Activated CD4-positive, CD25-positive, alpha-beta regulatory T cell treated with anti-CD3 and anti-CD28 coated beads, Interleukin-2, amount 50 U/mL, for 72 hours (primary cell): ENCODE data around the gene TEX22.

Source experiments
- DNase-seq: peaks from one replicate; pipeline ENCODE4 v3.0.0; 2021

TEX22 gene

DNA sequence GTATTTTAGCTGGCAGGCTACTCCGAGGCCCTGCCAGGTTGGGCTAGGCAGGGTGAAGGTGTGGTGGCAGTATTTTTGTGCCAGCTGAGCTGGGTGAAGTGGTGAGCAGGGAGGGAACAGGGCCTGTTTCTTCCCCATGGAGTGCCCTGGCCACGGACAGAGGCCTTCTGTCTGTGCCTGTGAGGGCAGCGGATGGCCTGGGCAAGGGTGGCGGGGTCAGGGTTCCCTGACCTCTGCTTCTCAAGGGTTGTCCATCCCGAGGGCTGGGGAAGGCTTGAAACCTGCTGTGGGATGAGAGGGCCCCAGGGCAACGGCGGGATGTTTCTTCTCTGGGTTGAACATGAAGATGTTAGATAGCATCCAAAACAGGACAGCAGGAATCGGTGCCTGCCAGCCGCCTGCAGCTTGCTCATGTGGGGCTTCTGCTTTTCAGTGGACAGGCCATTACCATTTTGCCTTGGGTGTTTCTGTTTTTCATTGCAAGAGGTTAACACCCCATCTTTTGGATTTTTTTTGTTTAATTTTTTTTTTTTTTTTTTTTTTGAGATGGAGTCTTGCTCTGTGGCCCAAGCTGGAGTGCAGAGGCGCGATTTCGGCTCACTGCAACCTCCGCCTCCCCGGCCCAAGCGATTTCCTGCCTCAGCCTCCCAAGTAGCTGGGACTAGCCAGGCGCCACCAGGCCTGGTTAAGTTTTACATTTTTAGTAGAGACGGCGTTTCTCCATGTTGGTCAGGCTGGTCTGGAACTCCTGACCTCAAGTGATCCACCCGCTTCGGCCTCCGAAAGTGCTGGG lies 24.6 kb downstream of the TEX22 start:
- no peak for DNase-seq

DNA sequence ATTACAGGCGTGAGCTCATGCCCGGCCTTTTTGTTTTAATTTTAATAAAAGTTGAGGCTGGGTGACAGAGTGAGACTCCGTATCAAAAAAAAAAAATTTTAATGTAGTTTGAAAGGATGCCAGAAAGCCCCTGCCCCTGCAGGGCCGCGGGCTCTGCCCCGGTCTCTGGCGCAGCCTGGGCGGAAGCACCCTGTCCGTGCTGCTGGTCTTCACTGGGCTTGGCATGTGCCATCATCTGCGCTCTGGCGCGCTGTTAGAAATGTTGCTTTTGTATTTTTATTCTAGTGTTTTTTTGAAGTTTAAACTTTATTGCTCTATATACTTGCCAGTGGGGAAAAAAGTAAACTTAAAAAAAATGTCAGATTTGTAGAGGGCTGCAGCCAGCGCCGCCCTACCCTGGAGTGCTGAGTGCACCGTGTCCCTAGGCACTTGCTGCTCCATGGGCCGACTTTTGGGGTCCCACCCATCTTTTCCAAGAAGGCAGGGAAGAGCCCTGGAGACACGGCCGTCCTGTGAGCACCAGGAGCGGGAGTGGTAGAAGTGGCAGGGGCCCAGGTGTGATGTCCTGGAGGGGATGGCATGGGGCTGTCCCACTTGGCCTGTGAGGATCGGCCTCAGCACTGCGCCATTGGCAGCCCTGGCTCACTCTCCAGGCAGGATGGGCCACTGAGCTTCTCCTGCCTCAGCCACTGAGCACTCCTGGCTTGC lies 25.3 kb downstream of the TEX22 start:
- DNase-seq, result no peak

DNA sequence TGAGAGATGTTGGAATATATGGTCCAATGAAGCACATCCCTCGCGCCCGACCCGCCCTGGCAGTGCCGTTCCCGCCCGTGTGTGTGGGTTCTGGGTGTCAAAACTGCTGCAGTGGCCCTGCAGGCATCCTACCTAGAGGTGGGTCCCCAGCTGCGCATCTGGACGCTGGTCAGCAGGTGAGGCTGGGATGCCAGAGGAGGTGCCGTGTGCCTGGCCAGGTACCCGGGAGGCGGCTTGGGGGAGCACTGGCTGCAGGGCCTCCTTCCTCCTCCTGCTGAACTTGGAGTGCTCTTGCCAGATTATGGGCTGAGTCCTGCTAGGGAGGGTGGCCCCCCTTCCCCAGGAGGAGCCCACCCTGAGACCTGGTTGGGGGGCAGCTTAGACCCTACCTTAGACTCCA lies 26.5 kb downstream of the TEX22 start:
- DNase-seq, result no peak

DNA sequence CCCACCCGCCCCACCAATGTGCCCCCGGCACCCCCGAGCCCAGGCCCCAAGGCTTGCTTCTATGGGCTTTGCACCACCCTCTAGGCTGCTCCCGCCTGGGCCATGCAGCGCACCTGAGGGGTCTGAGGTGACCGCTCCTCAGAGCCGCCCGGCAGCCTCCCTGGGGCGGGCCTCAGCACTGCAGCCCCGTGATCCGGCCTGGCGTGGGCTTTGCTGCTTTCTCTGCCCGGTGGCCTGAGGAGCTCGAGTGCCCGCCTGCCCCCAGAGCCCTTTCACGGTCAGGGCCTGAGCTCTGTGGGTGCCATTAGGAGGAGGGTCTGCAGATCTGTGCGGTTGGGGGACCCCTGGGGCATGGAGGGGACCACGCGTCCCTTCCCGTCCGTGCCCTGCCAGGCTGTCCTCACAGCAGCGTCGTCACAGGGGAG lies 27.5 kb downstream of the TEX22 start:
- DNase-seq, result no peak

DNA sequence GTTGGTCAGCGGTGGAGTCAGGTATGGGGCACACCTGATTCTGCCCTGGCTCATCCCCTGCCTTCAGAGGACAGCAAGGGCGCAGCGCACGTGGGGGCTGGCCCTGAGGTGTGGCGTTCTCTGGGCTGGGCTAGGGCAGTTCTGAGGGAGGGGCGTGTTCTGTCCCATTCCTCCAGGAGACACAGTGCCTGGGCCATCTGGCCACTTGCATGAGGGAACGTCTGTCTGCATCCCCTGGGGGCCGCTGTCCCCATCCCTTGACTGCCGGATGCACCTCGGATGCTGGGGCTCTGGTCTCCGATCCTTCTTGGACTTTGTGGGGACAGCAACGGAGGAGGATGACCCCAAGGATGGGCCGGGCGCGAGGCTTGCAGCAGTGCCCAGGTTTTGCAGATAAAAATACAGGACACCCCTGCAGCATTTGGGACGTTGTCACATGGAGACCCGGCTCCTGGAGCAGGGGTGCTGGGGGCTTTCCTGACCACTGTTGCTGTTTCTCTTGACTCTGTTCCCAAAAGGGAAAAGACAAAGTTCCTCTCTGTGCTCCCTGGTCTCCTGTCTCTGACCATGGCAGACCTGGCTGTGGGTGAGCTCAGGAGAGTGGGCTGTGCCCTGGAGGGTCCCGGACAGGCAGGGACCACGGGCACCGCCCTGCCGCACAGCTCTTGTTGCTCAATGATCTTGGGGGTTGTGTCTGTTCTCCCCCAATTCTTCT lies 28.2 kb downstream of the TEX22 start:
- DNase-seq, result no peak

DNA sequence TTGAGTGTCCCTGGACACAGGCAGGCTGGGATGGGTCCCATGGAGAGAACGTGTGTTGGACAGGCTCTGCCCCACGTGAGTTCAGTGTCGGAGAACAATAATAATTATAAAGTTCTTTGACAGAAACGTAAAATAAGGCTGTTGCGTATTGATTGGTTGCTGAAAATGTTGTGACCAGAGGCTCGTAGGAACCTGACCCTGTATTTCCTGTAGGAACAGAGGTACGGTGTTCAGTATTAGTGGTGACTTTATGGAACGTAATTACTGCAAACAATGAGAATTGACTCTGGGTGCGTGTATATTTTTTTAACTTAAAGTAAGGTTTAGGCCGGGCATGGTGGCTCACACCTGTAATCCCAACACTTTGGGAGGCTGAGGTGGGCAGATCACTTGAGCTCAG lies 29.1 kb downstream of the TEX22 start:
- DNase-seq, result no peak

DNA sequence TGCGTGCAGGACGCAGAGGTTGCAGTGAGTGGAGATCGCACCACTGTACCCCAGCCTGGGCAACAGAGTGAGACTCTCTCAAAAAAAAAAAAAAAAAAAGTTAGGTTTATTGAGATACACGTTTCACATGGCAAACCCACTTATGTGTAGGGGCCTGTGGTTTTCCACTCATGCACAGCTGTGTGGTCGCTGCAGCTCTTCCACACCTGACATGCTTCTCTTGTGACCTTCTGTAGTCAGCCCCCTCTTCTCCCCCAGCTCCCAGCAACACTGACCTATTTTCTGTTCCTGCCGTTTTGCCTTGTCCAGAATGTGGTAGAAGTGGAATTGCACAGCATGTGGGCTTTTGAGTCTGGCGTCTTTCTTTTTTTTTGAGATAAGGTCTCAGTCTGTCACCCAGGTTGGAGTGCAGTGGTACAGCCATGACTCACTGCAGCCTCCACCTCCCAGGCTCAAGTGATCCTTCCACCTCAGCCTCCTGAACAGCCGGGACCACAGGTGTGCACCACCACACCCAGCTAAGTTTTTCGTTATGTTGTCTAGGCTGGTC lies 29.7 kb downstream of the TEX22 start:
- no peak for DNase-seq

DNA sequence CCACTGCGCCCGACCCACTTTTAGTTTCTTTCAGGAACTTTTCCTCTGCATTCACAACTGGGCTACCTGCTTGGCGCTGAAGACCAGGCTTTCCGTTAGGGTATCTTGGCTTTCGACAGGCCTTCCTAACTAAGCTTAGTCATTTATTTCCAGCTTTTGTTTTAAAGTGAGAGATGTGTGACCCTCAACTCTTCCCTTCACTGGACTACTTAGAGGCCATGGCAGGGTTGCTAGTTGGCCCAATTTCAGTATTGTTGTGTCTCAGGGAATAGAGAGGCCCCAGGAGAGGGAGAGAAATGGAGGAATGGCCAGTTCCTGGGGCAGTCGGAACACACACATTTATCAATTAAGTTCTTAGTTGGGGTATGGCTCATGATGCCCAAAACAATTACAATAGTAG lies 31.7 kb downstream of the TEX22 start:
- DNase-seq, result no peak

DNA sequence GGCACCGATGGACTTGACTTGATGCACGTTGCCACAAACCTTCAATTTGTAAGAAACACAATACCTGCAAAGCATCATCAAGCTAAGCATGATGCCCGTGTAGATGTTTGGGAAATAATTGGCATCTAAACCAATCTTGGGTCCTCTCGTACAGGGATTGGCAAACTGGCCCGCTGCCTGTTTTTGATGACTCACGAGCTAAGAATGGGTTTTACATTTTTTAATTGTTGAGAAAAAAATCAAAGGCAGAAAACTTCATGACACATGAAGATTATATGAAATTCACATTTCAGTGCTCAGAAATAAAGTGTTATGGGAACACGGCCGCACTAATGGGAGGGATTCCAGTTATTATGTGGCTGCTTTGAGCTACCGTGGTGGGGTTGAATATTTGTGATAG lies 32.2 kb downstream of the TEX22 start:
- no peak for DNase-seq

DNA sequence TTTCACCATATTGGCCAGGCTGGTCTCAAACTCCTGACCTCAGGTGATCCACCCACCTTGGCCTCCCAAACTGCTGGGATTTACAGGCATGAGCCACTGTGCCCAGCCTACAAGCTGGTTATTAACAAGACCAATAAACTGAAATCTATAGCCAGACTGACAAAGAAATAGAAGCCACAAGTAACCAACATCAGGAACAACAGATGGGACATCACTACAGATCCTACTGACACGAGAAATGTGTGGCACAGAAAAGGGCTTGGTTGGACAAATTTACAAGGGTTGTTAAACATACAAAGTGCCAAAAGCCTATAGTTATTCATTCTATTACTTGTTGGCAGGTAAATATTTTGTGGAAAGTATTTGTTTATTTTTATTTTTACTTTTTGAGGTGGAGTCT lies 32.9 kb downstream of the TEX22 start:
- DNase-seq, result no peak

DNA sequence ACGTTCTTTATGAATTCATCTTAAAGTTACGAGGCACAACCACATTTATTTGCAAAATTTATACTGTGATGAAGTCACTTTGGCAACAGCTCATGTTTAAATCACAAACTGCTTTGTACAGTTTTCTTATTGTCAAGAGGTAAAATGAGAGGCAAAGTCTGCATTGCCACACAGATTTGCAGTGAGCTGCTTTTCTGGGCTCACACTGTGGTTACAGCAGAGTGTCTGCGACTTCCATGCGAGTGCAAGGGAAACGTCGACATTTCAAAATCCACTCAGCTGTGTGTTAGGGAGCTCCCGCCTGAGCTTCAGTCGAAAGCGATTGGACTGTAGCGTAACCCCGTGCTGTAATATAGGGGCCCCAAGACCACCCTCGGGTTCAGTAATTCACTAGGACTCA lies 34.3 kb downstream of the TEX22 start:
- DNase-seq, result no peak

DNA sequence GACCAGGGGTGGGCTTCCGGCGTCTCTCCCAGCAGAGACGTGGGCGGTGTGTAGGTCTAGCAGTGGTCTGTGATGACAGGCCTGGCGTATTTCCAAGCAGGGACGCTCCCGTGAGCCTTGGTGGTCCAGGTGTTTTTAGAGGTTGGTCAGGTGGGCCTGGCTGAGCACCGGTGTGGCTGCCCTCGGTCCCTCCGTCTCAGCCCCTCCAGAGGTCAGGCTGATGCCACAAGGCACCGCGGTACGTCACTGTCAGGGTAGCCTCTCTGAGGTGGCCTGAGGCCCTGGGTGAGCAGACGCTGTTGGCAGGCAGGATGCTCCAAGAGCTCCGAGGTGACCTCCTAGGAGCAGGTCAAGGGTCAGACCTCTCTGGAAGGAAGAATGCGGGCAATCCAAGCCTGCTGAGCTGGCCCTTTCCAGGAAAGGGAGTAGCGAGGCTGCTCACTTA lies 34.8 kb downstream of the TEX22 start:
- DNase-seq, result no peak

DNA sequence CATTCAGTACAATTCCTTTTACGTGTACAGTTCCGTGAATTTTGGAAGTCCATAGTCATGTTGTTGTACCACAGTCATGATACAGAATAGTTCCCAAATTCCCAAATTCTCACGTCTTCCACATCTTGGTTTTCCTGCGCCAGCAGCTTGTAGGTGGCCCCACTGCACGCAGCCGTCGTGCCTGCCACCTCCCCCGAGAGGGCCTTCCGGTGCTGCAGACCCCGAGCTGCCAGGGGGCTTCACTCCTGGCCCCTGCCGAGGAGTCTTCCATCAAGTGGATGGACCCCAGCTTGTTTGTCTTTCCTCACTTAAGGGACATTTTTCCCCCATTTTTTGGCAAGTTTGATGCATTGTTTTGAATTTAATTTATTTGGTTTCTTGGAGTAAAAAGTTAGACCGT lies 38.1 kb downstream of the TEX22 start:
- no peak for DNase-seq

DNA sequence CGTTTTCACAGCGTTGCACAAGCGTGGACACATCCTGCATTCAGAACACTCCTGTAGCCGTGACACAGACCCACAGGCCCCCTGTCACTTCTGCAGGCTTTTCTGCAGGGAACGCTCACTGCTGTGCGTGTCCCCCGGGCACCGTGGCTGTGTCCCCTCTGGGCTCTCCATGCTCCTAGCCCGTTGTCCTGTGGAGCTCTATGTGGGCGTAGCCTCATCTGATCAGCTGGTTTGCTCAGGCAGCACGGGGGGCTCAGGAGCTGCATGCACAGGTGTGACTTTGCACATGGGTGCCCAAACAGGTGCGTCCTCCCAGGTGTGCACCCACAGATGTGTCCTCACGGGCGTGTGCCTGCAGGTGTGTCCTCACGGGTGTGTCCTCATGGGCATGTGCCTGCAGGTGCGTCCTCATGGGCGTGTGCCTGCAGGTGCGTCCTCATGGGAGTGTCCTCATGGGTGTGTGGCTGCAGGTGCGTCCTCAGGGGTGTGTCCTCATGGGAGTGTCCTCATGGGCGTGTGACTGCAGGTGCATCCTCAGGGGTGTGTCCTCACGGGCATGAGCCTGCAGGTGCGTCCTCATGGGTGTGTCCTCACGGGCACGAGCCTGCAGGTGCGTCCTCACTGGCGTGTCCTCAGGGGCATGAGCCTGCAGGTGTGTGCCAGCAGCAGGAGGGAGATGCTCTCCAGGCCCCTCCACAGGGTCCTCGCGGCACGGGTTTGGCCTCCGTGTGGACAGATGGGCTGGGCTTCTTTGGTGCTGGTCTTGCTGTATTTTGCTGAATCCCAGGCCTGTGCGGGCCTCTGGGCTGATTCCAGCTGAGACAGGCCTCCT lies 38.8 kb downstream of the TEX22 start:
- no peak for DNase-seq

DNA sequence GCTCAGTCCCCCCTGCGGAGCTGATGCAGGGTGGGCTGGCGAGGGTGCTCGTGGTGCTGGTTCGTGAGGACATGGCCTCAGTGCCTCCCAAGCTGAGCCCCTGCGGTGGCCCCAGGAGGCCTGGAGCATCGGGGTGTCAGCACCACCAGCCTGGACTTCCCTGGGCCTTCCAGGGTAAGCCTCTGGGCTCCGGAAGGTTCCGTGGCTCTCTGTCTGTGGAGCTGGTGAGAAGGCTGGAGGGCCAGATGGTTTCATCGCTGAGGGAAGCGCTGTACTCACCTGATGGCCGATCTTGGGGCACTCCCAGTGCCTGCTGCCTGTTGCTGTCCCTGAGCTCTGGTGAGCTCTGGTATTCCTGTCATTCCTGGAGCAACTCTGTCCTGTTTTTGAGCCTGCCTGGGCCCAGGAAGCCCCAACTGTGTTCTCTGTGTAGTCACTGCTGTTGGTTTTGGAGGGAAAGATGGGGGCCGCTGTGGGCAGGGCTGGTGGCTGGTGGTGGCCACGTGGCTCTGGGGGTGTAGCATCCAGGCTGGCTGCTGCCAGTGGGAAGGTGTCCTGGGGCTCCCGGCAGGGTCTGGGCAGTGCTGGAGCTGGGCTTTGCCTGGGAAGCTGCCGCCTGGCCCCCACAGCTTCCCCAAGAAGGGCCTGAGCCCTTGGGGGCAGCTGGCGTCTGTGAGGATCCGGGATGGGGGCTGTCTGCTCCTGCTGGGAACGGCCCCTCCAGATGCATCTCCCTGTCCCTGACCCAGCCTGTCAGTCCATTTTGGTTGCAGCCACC lies 39.6 kb downstream of the TEX22 start:
- no peak for DNase-seq

DNA sequence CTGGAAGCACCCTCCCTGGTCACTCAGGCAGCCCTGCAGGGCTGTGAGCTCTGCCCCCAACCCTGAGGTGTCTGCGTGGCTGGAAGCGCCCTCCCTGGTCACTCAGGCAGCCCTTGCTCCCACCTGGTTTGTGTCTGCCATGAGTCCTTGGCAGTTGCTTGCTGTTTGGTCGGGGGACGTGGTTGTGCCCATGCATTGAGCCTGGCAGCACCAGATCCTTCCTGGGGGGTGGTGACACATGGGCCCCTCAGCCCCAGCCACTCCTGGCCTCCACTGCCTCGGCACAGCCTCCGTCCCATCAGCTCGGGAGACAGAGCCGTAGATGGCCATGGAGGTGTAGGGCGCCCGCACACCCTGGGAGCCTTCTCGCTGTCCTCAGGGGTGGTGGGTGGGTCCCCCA lies 40.8 kb downstream of the TEX22 start:
- no peak for DNase-seq

DNA sequence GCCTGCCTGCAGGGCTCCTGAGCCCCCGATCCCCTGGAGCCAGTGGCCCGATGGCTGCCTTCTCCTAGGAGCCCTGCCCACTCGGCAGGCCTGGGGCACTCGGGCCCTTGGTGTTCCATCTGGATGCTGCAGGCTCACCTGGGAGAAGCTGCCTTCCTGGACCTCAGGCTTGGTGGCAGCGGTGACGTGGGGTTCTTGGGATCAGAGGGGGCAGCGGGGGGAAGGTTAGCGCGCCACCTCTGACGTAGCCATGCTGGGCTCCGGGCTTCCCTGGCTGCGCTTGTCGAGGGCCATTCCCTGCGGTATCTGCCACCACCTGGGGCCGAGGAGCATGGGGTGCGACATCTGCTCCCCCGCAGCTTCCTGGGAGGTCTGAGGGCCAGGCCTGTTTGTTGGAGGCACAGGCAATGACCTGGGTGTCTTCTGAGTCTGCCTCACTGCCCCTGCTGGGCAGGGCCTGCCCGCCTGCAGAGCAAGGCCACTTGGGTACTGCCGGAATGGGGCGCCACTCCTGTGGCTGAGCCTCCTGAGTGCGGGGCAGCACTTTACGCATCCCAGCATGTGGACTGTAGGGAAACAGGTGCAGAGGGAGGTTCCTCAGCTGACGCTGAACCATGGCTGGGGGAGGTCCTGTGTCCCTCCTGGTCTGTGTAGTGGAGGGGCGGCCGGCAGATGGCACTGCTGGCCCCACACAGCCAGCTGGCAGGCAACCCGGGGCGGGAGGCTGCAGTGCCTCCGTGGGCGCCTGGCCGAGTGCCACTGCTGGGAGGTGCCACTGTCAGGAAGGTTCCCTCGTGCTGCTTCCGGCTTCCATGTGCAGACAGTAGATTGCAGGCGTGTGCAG lies 41.6 kb downstream of the TEX22 start:
- DNase-seq, result no peak

DNA sequence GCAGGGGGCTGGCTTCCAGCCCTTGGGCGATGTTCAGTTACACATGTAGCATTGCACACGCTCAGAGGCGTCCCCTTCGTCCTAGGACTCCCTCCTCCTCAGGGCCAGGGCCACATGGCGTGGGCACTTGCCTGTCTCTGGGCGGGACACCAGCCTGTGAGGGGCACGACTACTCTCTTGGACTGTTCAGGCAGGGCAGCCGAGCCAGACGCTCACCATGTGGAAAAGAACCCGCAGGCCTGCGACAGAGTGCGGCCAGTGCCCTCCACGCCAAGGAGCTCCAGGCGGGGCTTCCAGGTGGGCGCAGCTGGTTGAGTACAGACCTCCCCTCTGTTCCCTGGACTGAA lies 42.2 kb downstream of the TEX22 start:
- DNase-seq, result no peak

DNA sequence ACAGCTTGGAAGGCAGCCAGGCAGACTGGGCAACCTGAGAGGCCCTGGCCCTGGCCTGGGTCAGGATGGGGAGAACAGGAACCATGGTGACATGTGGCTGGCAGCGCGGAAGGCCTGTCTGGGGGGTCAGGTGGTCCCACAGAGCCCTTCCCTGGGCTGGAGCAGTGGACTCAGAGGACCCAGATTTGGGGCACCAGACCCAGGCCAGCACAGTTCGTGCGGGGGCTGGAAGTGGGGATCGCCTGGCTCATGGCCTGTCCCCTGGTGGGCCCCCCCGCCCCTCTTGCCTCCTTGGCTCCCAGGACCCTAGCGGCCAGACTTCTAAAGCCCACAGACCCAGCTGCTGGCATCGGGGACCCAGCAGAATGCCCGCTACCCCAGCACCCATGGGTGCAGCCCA lies 42.7 kb downstream of the TEX22 start:
- DNase-seq, result no peak

DNA sequence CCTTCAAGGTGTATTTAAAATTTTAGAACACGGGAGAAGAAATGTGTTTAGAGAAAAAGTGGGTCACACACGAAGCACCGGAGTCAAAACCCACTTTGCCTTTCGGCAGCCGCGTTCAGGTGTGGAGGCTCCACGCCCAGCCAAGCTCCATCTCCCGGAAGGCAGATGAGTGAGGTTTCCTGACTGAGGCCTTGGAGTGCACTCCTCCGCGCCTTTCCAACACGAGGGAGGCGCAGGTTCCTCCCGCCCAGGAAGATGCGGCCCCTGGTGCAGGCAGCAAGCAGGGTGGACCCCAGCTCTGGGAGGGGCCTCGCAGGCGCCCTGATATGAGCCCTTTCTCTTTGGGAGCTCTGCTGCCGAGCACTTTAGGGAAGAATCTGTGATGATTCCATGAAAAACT lies 43.8 kb downstream of the TEX22 start:
- DNase-seq, result no peak

DNA sequence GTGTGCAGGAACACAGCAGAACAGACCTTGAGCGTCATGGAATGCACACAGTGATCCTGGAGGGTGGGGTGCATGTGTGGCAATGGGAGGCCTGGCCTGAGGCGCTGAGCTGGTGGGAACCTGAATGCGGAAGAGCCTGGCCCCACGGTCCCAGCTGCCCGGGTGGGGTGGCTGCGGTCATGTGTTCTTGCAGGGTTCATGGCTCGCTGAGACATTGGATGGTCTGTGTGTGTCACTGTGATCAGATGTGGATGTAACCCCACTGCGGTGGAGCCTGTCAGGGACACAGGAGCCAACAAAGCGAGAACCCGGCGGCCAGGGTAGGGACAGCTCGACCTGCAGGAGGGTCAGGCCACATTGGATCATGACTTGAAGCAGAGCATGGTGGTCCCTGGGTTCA lies 44.5 kb downstream of the TEX22 start:
- no peak for DNase-seq
